Activated gamma-delta T cell (primary cell): ENCODE measurements around the gene OVCA2.

Source experiments
- DNase-seq: peaks from one replicate; lab custom pipeline; 2025; lab: John Stamatoyannopoulos, UW

The OVCA2 gene

GRCh38 chr17:2013994-2014317, 27.9 kb upstream of the OVCA2 start:
- DNase-seq, result no peak

- no peak for DNase-seq
Measured at GRCh38 chr17:2015314-2015713, 26.5 kb upstream of the OVCA2 start.

- DNase-seq, result no peak
Measured at GRCh38 chr17:2016494-2016893, 25.3 kb upstream of the OVCA2 start.

- DNase-seq, result no peak
Measured at GRCh38 chr17:2017274-2017941, 24.4 kb upstream of the OVCA2 start.

- DNase-seq, result no peak
Measured at GRCh38 chr17:2018716-2019510, 22.9 kb upstream of the OVCA2 start.

GRCh38 chr17:2019723-2020122, 22.1 kb upstream of the OVCA2 start:
- DNase-seq, result no peak

GRCh38 chr17:2020721-2021120, 21.1 kb upstream of the OVCA2 start:
- DNase-seq, result no peak

GRCh38 chr17:2022647-2023240, 19.1 kb upstream of the OVCA2 start:
- DNase-seq, result no peak

GRCh38 chr17:2023256-2023655, 18.6 kb upstream of the OVCA2 start:
- DNase-seq, result no peak

- no peak for DNase-seq
Measured at GRCh38 chr17:2023692-2024571, 17.9 kb upstream of the OVCA2 start.

- DNase-seq, result no peak
Measured at GRCh38 chr17:2024572-2025219, 17.1 kb upstream of the OVCA2 start.

GRCh38 chr17:2025220-2025621, 16.6 kb upstream of the OVCA2 start, which contains the start of gene RTN4RL1:
Gene RTN4RL1, minus strand, starts transcription at chr17:2025334. Its CDS starts 469 bp downstream, at chr17:2024865.
- peak; percentile 45 for DNase-seq

- DNase-seq, result no peak
Measured at GRCh38 chr17:2025622-2026309, 16.1 kb upstream of the OVCA2 start.

- no peak for DNase-seq
Measured at GRCh38 chr17:2027528-2028233, 14.1 kb upstream of the OVCA2 start.

GRCh38 chr17:2028234-2028614, 13.6 kb upstream of the OVCA2 start:
- DNase-seq, result no peak

GRCh38 chr17:2028737-2029136, 13.1 kb upstream of the OVCA2 start:
- DNase-seq, result no peak

- DNase-seq, result peak; percentile 63
Measured at GRCh38 chr17:2029911-2030778, 11.7 kb upstream of the OVCA2 start, which contains the start of gene DPH1. Gene DPH1, plus strand, starts transcription at chr17:2030153. Its CDS starts 17 bp downstream, at chr17:2030170.

- DNase-seq, result no peak
Measured at GRCh38 chr17:2030779-2031163, 11.1 kb upstream of the OVCA2 start.

GRCh38 chr17:2033153-2033552, 8.7 kb upstream of the OVCA2 start:
- no peak for DNase-seq
